NCI-H526 treated with DMSO at 0.1 percent for 48 hours (cell line): ENCODE measurements around the gene RNF123.

Source experiments
- DNase-seq: peaks from one replicate; lab custom pipeline; 2025; lab: John Stamatoyannopoulos, UW

The RNF123 gene

GRCh38 chr3:49750056-49750455 is 60.7 kb downstream of the RNF123 start:
- DNase-seq: no peak

- DNase-seq: no peak
Measured at GRCh38 chr3:49751501-49751900, 62.1 kb downstream of the RNF123 start.

DNA sequence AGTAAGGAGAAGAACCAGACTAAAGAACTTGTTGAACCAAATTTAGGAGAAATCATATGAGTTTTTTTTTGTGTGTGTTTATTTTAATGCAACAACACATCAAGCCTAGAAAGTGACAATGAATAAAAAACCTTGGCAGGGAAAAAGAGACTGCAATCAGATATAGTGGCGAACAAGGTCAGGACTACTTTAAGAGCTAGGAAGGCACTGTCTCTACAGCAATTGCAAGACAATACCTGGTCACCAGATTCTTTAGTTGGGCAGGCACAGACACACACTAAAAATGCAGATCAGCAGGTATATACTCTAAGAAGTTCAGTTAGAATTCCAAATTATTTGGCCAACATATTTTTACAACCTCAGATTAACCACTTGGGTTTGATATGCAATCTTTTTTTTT is 65.2 kb downstream of the RNF123 start:
- no peak for DNase-seq

GRCh38 chr3:49756036-49756435 is 66.7 kb downstream of the RNF123 start:
- no peak for DNase-seq

DNA sequence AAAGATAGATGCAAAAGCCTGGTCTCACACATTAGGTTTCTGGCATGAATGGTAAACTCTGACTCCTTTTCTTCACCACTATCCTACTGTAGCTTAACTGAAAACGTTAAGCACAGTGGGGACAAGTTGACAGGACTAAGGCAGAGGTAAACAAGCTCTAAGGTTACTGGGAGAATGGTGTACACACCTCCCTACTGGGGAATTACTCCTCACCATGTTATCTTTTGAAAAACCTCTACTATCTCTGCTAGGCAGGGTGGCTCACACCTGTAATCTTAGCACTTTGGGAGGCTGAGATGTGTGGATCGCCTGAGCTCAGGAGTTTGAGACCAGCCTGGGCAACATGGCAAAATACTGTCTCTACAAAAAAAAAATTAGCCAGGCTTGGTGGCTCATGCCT is 67.8 kb downstream of the RNF123 start:
- no peak for DNase-seq

DNA sequence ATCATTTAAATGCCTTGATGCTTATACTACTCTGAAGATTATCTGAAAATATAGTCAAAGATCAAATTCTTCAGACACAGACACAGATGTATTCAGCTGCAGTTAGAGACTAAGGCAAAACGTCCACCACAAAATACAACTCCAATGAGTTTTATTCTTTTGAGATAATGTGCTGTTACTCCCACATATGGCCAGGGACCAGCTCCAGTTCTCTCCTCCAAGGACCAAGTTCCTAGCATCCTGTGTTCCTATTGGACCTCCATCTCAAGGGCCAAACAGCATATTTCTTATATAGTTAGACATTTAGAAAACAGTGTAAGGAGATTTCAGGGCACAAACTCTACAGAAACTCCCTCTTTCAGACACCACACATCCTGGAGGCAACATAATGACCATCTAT is 69.9 kb downstream of the RNF123 start:
- DNase-seq: no peak

GRCh38 chr3:49761661-49762060 is 72.3 kb downstream of the RNF123 start:
- DNase-seq: no peak

DNA sequence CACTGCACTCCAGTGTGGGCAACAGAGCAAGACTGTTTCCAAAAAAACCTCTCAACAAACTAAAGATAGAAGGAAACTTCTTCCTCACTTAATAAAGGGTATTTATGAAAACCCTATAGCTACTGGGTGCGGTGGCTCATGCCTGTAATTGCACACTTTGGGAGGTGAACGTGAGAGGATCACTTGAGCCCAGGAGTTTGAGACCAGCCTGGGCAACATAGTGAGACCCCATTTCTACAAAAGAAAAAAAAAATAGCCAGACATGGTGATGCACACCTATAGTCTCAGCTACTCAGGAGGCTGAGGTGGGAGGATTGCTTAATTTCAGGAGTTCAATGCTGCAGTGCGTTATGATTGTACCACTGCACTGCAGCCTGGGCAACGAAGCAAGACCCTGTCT is 74.6 kb downstream of the RNF123 start:
- no peak for DNase-seq

DNA sequence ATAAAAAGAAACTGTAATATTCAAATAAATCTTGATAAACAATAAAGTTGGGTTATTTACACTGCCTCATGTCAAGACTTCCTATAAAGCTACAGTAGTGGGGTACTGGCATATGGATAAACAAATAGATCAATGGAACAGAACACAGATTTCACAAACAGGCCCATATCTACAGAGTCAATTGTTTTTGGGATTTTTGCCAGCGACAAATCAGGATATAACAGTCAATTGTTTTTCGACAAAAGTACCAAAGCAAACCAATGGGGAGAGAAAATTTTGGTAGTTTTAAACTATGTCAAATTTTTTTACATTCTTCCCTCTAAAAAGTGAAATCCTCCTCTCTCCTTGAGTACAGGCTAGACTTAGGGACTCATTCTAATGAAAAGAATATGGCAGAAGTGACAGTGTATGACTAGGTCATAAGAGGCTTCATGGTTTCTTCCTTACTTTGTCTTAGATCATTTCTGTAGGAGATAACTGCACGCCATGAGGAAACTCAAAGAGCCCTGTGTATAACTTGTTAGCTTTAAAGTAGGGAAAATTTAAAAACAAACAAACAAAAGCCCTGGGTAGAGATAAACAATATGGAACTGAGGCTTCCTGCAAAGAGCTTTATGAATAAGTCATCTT is 80.0 kb downstream of the RNF123 start:
- no peak for DNase-seq

- DNase-seq: no peak
Measured at GRCh38 chr3:49769926-49770325, 80.6 kb downstream of the RNF123 start.
